Amygdala (tissue), 56 donors: ENCODE measurements around the gene NUP42.
A peak's percentile ranks its signal among the peaks of the same experiment; 100 is the strongest.

ENCODE experiments used
- DNase-seq, 56 donors: peaks; one replicate each; lab custom pipeline; 2025; lab: John Stamatoyannopoulos, UW

The NUP42 gene

DNA sequence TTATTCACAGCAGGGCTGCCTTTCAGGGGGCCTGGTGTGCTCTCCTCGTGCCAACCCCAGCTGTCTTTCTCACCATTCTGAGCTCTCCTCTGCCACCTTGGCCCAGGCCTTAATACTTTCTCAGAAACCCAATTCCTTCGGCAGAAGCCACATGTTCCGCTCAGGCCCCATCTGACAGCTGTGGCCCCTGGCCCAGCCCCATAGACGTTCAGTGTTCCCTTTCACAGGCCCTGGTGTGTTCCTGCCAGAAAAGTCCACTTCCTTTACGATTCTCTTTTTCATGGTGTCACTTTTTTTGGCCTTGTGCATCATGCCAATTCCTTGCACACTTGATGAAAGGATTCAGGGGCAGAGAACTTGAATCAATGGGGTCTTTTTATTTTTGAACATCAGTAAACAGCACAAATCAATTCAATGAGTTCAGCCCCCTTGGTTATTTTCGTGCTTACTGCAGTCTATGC, 48.8 kb downstream of the NUP42 start:
- DNase-seq, result peak in 50 of 56 donors; percentile 11 to 77 (median 51)

DNA sequence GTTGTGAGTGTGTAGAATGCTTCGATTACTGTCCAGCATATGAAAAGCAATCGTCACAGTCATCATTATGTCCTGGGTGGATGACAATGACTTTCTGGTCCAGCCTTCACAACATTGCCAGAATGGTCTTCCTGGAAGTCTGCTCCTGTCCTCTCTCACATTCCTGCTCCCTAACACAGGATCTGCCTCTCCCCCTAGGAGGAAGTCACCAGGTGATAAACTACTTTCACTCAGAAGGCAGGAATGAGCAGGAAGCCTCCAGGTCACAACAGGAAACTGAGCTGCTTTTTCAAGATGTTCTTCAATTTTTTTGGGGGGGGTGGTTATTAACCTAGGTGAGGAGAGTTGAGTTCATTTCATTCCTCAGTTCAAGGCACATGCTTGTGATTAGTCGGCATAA, 51.1 kb downstream of the NUP42 start:
- DNase-seq, result no peak

DNA sequence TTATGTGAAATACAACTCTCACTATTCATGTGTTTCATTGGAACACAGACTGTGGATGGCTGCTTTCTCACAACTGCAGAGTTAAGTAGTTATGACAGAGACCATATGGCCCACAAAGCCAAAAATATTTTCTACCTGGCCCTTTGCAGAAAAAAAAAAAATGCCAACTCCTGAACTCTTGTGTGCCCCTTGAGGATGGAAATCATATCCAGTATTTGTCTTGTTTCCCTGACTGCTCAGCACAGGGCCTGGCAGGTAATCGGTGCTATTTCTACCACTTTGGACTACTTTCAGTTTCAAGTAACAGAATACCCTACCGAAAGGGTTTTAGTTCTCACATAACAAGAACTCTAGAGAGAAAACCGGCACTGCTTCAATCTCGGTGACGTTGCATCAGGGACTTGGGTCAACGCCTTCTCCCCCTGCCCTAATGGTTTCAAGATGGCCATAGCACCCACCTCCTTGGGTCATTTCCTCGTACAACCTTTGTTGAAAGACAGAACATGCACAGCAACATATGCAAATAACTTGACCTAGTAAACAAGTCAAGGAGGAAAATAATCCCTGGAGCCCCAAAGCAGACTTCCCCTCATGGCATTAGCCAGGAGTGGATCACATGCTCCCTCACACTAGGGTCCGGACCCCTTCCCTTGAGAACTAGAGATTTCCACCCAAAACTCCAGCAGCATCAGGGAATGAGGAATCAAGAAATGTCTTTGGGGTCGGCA, 52.9 kb downstream of the NUP42 start:
- DNase-seq, result no peak

DNA sequence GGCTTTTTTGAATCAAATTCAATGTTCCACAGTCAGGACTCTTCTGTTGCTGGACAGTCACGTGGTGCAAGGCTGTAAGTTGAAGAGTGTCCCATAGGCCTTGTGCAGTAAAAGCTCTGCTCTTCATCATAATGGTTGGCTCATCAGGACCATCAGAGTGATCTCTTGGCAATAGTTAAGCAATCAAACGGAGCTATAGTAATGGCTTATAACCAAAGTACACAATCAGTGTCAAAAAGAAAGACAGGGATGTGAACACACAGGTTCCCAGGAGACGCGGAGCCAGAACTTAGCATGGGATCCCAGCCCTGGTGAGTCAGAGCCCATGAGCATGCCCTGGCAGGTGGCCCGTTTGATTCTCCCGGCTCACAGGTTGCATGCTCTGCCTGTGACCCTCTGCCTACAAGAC, 54.0 kb downstream of the NUP42 start:
- DNase-seq, result no peak

DNA sequence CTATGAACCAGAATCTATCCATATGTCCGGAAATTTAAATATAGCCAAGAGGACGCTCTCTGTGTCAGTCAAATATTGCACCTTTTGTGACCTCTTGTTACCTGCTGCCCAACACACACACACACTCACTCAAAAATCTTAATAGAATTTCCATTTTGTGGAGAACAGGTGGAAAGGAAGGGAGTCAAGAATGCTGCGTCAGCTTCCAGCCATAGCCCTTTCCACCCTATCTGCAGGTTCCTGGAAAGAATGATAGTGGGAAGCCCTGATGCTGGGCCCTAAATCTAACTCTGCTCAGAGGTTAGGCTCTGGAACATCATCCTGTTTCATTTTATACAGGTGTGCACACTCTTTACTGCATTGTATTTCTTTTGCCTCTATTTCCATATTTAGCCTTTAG, 55.2 kb downstream of the NUP42 start:
- no peak for DNase-seq

DNA sequence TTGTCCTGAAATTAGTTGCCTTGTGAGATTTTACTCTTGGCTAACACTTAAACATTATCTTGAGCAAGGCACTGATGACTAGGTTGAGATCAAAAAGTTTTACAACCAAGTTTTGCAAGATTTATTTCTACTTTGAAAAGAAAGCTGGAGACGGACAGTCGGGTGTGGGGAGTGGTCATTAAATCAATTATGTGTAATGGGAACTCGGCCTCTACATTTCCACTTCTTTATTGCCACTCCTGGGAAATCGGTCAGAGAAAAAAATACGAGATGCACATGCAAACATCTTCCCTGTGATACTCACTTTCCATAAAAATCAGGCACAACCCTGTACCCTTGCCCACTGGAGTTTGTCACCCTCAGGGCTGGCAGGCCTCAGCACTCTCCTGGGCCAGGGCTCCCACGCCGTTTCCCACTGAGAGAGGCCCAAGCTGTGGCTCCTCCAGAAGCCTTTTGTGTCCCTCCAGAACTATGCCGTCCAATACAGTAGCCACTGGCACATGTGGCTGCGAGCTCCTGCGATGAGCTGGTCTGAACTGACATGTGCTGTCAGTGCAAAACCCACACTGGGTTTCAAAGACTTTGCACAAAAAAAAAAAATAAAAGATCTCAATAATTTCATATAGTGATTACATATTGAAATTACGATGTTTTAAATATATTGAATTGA, 57.3 kb downstream of the NUP42 start:
- no peak for DNase-seq

DNA sequence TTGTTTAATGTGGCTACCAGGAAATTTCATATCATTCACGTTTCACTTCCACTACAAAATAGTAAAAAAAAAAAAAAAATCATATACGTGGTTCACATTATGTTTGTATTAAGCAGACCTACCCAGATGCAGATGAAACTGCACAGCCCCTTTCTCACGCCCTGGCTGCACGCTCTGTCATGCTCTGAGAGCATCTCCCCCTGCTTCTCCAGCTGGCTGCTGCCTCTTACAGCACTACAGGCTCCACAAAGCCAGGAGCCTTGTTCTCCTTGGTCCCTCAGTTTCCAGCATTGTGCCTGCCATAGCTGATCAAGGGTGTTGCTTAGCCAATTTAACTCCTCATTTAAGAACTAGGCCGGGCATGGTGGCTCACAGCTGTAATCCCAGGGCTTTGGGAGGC, 57.9 kb downstream of the NUP42 start:
- DNase-seq, result no peak

DNA sequence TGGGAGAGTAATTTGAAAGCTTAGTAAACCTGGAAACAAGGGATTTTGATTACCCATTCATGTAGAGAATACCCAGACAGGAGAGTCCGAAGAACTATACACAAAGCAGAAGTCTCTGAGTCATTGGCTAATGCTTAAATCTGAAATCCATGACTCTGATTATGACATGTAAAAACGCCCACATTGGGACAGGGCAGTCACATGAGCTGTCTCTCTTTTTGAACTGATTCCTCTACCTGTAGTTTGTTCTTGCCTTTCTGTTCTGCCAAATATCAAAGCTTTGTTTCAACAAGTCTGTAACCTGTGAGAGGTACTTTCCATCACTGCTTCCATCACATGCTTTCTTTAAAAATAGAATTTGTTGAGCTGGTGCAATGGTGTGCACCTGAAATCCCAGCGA, 60.5 kb downstream of the NUP42 start:
- no peak for DNase-seq

DNA sequence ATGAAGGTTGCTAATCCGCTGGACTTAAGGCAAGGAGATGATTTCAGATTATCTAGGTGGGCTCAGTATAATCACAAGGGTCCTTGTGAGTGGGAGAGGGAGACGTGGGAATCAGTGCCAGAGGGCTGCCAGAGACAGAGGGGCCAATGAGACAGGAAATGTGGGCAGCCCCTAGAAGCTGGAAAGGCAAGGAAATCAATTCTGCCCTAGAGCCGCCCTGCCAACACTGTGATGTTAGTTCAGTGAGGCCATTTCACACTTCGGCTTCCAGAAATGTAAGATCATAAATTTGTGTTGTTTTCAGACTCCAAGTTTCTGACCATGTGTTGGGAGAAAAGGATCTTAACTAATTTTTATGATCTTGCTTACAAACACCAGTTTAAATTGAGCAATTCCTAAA, 61.1 kb downstream of the NUP42 start:
- no peak for DNase-seq

DNA sequence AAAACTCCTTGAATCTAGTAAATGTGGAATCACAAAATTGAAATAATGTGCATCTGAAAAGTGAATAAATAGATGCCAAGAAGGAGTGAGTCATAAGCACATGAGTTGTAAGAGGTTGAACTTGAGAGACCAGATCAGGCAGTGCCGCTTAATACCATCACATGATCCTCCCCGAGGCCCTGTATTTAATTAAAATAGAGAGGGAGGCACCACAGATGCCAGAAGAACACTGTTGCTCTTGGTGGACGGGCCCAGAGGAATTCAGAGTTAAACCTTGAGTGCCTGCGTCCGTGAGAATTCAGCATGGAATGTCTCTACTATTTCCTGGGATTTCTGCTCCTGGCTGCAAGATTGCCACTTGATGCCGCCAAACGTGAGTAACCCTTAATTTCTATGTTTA, 64.7 kb downstream of the NUP42 start, which contains the start of gene GPNMB:
Gene GPNMB (plus strand): TSS at position 221 of the 400 bp plus-strand sequence. CDS start 83 bp downstream, at position 304.
- DNase-seq, result no peak

DNA sequence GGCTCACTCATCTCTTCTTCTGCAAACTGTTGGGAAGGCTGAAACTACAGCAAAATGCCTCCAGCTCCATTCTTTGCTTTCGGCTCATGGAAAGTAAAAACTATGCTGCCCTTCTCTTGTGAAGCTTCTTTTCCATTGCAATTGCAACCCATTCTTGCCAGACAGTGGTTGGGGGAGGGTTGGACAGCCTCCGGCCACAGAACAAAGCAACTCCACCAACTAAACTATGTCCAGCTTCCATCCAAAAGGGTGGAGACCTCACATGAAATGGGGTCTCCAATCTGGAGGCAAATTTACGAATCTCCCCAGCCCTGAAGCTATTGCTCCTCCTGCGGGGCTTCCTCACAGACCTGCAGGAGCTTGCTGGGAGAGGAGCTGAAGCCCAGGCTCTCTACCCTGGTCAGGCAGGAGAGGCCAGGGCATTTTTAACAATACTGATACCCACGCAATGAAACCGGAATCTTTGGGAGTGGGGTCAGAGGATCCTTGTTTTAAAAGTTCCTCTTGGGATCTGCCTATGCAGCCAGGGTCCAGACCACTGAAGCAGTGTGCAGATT, 65.3 kb downstream of the NUP42 start:
- no peak for DNase-seq

DNA sequence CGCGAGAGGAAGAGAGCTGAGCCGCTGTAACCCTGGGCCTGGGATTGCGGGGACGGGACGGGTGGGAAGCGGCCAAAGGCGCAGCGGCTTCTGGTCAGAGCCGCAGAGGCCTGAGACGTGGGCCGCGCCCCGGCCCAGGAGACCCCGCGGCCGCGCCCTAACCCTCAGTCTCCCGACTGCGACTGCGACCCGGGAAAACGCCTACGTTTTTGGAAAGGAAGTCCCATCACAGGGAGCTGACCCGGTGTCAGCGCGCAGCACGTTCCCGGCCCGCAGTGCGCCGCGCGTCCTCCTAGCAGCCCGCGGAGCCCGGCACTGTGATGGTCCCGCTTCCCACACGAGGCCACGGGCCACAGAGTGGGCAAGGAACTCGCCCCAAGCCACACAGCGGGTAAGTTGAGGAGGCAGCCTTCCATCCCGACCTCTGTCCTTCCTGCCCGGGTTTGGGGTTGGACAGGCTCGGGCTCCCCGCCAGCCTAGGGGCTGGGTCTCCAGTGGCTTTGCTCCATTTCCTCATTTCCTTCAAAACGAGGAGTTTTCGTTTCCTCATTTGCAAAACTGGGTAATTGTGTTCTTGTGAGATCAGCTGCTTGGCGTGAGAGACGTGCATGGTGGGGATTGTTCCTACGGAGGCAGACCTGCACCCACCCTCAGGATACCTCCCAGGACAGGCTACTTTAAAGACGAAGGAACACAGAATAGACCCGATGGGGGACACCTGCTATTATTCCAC, 65.9 kb downstream of the NUP42 start:
- peak in 13 of 56 donors; percentile 2 to 40 (median 16) for DNase-seq

DNA sequence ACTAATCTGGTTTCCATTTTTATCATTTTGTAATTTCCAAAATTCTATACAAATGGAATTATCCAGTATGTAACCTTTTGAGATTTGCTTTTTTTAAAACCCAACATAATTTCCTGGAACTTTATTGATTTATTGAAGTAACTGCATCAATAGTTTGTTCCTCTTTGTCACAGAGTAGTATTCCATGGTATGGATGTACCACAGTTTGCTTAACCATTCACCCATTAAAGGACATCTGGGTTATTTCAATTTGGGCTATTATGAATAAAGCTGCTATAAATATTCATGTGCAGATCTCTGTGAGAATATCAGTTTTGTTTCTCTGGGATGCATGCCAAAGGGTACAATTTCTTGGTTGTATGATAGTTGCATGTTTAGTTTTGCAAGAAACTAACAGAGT, 67.6 kb downstream of the NUP42 start:
- DNase-seq, result no peak
